Neural cell (in vitro differentiated cells): ENCODE results near the gene RBM38. TPM values are rescaled to one million over a fixed set of nuclear protein-coding genes. Genes with fewer than 3 reads are reported as not detected.
A peak's percentile ranks its signal among the peaks of the same experiment; 100 is the strongest.

Experiments used
- H2AFZ ChIP-seq: fragments of 200-600, 300-800 bp; sonication (generic), shearing (Covaris generic); 2 replicates; pipeline ENCODE4 v1.6.0; 2014; ENCODE audit warnings: low read depth, mild to moderate bottlenecking, antibody characterized with exemption, low read length, moderate library complexity
- H3F3A ChIP-seq: fragments of 200-600 bp; shearing (Covaris generic); 2 replicates; pipeline ENCODE4 v1.6.1; 2016; ENCODE audit warnings: mild to moderate bottlenecking, moderate library complexity, mixed read lengths, antibody characterized with exemption, low read length; ENCODE audit not compliant: insufficient read depth, poor library complexity, severe bottlenecking
- H3K27ac ChIP-seq: fragments of 200-600, 300-800 bp; sonication (generic), shearing (Covaris generic); 2 replicates; pipeline ENCODE4 v1.5.1; 2014; ENCODE audit warnings: mild to moderate bottlenecking, low read length, moderate library complexity
- H3K27me3 ChIP-seq: fragments of 300-800, 200-600 bp; sonication (generic), shearing (Covaris generic); 2 replicates; pipeline ENCODE4 v1.6.0; 2014; ENCODE audit warnings: mild to moderate bottlenecking, low read depth, low read length, moderate library complexity; ENCODE audit not compliant: insufficient read depth
- H3K36me3 ChIP-seq: fragments of 300-800, 200-600 bp; sonication (generic), shearing (Covaris generic); 2 replicates; pipeline ENCODE4 v1.5.1; 2014; ENCODE audit warnings: mild to moderate bottlenecking, antibody characterized with exemption, low read length, moderate library complexity; ENCODE audit not compliant: insufficient read depth
- H3K4me2 ChIP-seq: fragments of 300-800, 200-600 bp; sonication (generic), shearing (Covaris generic); 2 replicates; pipeline ENCODE4 v1.6.0; 2014; ENCODE audit warnings: mild to moderate bottlenecking, low read length
- H3K4me3 ChIP-seq: fragments of 300-800, 200-600 bp; sonication (generic), shearing (Covaris generic); 2 replicates; pipeline ENCODE4 v1.5.1; 2014; ENCODE audit warnings: mild to moderate bottlenecking, low read length, moderate library complexity
- H3K79me2 ChIP-seq: fragments of 200-600 bp; shearing (Covaris generic); replicated peaks from 2 replicates; pipeline ENCODE4 v1.6.0; 2014; ENCODE audit warnings: mild to moderate bottlenecking, low read length, moderate library complexity; ENCODE audit not compliant: insufficient read depth
- H3K9ac ChIP-seq: fragments of 300-800, 200-600 bp; sonication (generic), shearing (Covaris generic); 2 replicates; pipeline ENCODE4 v1.6.1; 2016; ENCODE audit warnings: mild to moderate bottlenecking, low read length, mixed read lengths
- H3K9me2 ChIP-seq: fragments of 200-600 bp; shearing (Covaris generic); 2 replicates; pipeline ENCODE4 v1.6.1; 2016; ENCODE audit warnings: mild to moderate bottlenecking, low read length, mixed read lengths; ENCODE audit not compliant: insufficient read depth
- H3K9me3 ChIP-seq: fragments of 200-600, 300-800 bp; sonication (generic), shearing (Covaris generic); 2 replicates; pipeline ENCODE4 v1.6.1; 2016; ENCODE audit warnings: mild to moderate bottlenecking, mixed run types, low read length, moderate library complexity, mixed read lengths
- H4K20me1 ChIP-seq: fragments of 200-600 bp; shearing (Covaris generic); 2 replicates; pipeline ENCODE4 v1.6.1; 2016; ENCODE audit warnings: mild to moderate bottlenecking, mixed run types; ENCODE audit not compliant: insufficient read depth
- CTCF ChIP-seq: fragments of 450-650 bp; IDR thresholded peaks from 2 replicates; pipeline ENCODE4 v1.5.1; 2014; ENCODE audit warnings: antibody characterized with exemption, mild to moderate bottlenecking, moderate library complexity; ENCODE audit not compliant: poor library complexity, severe bottlenecking
- EP300 ChIP-seq: fragments of 450-650 bp; conservative IDR thresholded peaks from 2 replicates; pipeline ENCODE4 v1.6.1; 2014; ENCODE audit warnings: antibody characterized with exemption, mild to moderate bottlenecking, moderate library complexity; ENCODE audit not compliant: poor library complexity, severe bottlenecking
- EZH2 ChIP-seq: fragments of 200-600, 300-800 bp; shearing (Covaris generic), sonication (generic); IDR thresholded peaks from 2 replicates; pipeline ENCODE4 v1.6.1; 2014; ENCODE audit warnings: antibody characterized with exemption, low read length, borderline replicate concordance, mild to moderate bottlenecking; ENCODE audit not compliant: insufficient read depth, poor library complexity, severe bottlenecking
- MXI1 ChIP-seq: fragments of 450-650 bp; conservative IDR thresholded peaks from 2 replicates; pipeline ENCODE4 v1.6.1; 2014; ENCODE audit warnings: antibody characterized with exemption, mild to moderate bottlenecking; ENCODE audit not compliant: poor library complexity, severe bottlenecking
- POLR2AphosphoS5 ChIP-seq: IDR thresholded peaks from 2 replicates; pipeline ENCODE4 v1.6.1; 2012
- RAD21 ChIP-seq: fragments of 450-650 bp; conservative IDR thresholded peaks from 2 replicates; pipeline ENCODE4 v1.6.1; 2014; ENCODE audit warnings: antibody characterized with exemption, mild to moderate bottlenecking, moderate library complexity
- REST ChIP-seq: IDR thresholded peaks from 2 replicates; pipeline ENCODE4 v1.6.1; 2012; ENCODE audit warnings: borderline replicate concordance
- SMC3 ChIP-seq: fragments of 450-650 bp; conservative IDR thresholded peaks from 2 replicates; pipeline ENCODE4 v1.6.1; 2014; ENCODE audit warnings: antibody characterized with exemption, mild to moderate bottlenecking, moderate library complexity; ENCODE audit not compliant: poor library complexity
- TAF1 ChIP-seq: IDR thresholded peaks from 2 replicates; pipeline ENCODE4 v1.6.1; 2012; ENCODE audit warnings: low read depth
- polyA minus RNA-seq: library from RNA; depleted of rRNA, polyadenylated mRNA; stranded (reverse); fragments of >200 nt; gene quantifications from 2 replicates; pipeline ENCODE4 v1.2.3, GENCODE V29; 2014
- polyA plus RNA-seq: library from polyadenylated mRNA; depleted of rRNA; stranded (reverse); fragments of >200 nt; gene quantifications from 2 replicates; pipeline ENCODE4 v1.2.3, GENCODE V29; 2014

RBM38 gene
- 19.0 and 21.5 TPM in 2 replicates for polyA plus RNA-seq
- 13.9 and 19.0 TPM in 2 replicates for polyA minus RNA-seq

GRCh38 chr20:57390604-57391438 is at the start of gene RBM38:
RBM38 (plus strand) TSS chr20:57391396; CDS start chr20:57391582, 186 bp downstream.
- H3K27ac ChIP-seq: no peak within 1 kb of the TSS
- peak within 1 kb of the TSS; percentile 70 for H3K4me3 ChIP-seq
- H4K20me1 ChIP-seq: no peaks in the 10 kb centered on the region
- peak within 1 kb of the TSS; percentile 57 for H3K9ac ChIP-seq
- no peaks in the 10 kb centered on the region for H3K36me3 ChIP-seq
- H2AFZ ChIP-seq: peak within 1 kb of the TSS; percentile 32
- no peaks in the 10 kb centered on the region for H3K9me3 ChIP-seq
- peak within 1 kb of the TSS; percentile 30 for H3K4me2 ChIP-seq
- H3K9me2 ChIP-seq: no peaks in the 10 kb centered on the region
- peaks cover 8% of the 10 kb centered on the region for H3K27me3 ChIP-seq
- no peaks in the 10 kb centered on the region for H3K79me2 ChIP-seq
- no peaks in the 10 kb centered on the region for H3F3A ChIP-seq
- TF ChIP-seq RAD21 (no peak), REST (no peak), MXI1 (no peak), POLR2AphosphoS5 (no peak), SMC3 (no peak)

GRCh38 chr20:57341663-57342062 is 49.5 kb upstream of the RBM38 start:
- Histone ChIP-seq H3K27ac (no peak overlapping the region), H3K36me3 (no peaks in the 10 kb centered on the region), H3F3A (no peaks in the 10 kb centered on the region), H4K20me1 (no peaks in the 10 kb centered on the region), H2AFZ (no peak overlapping the region), H3K4me2 (no peak overlapping the region), H3K9ac (no peak overlapping the region), H3K9me3 (no peaks in the 10 kb centered on the region), H3K9me2 (no peaks in the 10 kb centered on the region), H3K79me2 (no peaks in the 10 kb centered on the region), H3K4me3 (no peak overlapping the region), H3K27me3 (no peaks in the 10 kb centered on the region)
- no peak for TF ChIP-seq CTCF
- no peak for TF ChIP-seq TAF1
- no peak for TF ChIP-seq RAD21
- TF ChIP-seq EZH2: no peak
- no peak for TF ChIP-seq EP300
